IMR-90 (cell line): ENCODE data around the gene SF3B3. TPM values are rescaled to one million over a fixed set of nuclear protein-coding genes. Genes with fewer than 3 reads are reported as not detected.

ENCODE experiments used
- ATAC-seq: fragments of 200-7000 bp; cut with Tn5 transposase; 2 replicates; pipeline ENCODE4 v1.9.1; 2020; ENCODE audit warnings: low read depth, mild to moderate bottlenecking, moderate library complexity
- BruUV-seq: library from RNA; stranded (reverse); fragments of 400-500 nt; replicated peaks from 2 replicates; lab custom pipeline; 2021; lab: Mats Ljungman, UMichigan
- CTCF ChIA-PET: fragments of 300-600 bp; formaldehyde crosslinking; extraction: SDS; loops from one replicate; lab custom pipeline; 2021; ENCODE audit warnings: antibody characterized with exemption; lab: Yijun Ruan, JAX
- POLR2A ChIA-PET: fragments of 300-600 bp; sonication (Branson Sonifier 250); formaldehyde crosslinking; loops from one replicate; lab custom pipeline; 2022; ENCODE audit warnings: antibody characterized with exemption; ENCODE audit not compliant: unreplicated experiment; lab: Charles Lee
- DNase-seq: peaks from one replicate; pipeline ENCODE4 v3.0.0; 2013
- H2AFZ ChIP-seq: replicated peaks from 2 replicates; pipeline ENCODE3; 2013; ENCODE audit warnings: low read length, mild to moderate bottlenecking; ENCODE audit not compliant: poor library complexity
- H2AK5ac ChIP-seq: 2 replicates; pipeline ENCODE4 v1.6.1; 2013; ENCODE audit warnings: low read depth, low read length, inconsistent platforms
- H2AK9ac ChIP-seq: replicated peaks from 2 replicates; pipeline ENCODE3; 2013; ENCODE audit warnings: mild to moderate bottlenecking, low read depth, low read length, moderate library complexity; ENCODE audit not compliant: poor library complexity
- H2BK120ac ChIP-seq: 2 replicates; pipeline ENCODE4 v1.6.1; 2013; ENCODE audit warnings: low read depth, low read length, inconsistent platforms
- H2BK15ac ChIP-seq: 3 replicates; pipeline ENCODE4 v1.6.1; 2013; ENCODE audit warnings: low read depth, low read length, inconsistent platforms
- H2BK20ac ChIP-seq: 2 replicates; pipeline ENCODE4 v1.6.1; 2013; ENCODE audit warnings: low read depth, mild to moderate bottlenecking, inconsistent platforms, low read length, moderate library complexity
- H2BK5ac ChIP-seq: 2 replicates; pipeline ENCODE4 v1.6.1; 2013; ENCODE audit warnings: mild to moderate bottlenecking, low read depth, low read length, inconsistent platforms; ENCODE audit not compliant: poor library complexity, severe bottlenecking
- H3K14ac ChIP-seq: replicated peaks from 2 replicates; pipeline ENCODE4 v1.6.1; 2013; ENCODE audit warnings: low read depth, low read length, inconsistent platforms
- H3K18ac ChIP-seq: 2 replicates; pipeline ENCODE4 v1.6.1; 2013; ENCODE audit warnings: low read depth, low read length, control low read depth
- H3K23ac ChIP-seq: 2 replicates; pipeline ENCODE4 v1.6.1; 2013; ENCODE audit warnings: low read depth, low read length, inconsistent platforms
- H3K27ac ChIP-seq: 2 replicates; pipeline ENCODE4 v1.5.1; 2013; ENCODE audit warnings: mild to moderate bottlenecking, control low read depth, low read length; ENCODE audit not compliant: insufficient read depth
- H3K27me3 ChIP-seq: 2 replicates; pipeline ENCODE4 v1.6.1; 2013; ENCODE audit warnings: low read length; ENCODE audit not compliant: control insufficient read depth, insufficient read depth
- H3K36me3 ChIP-seq: 2 replicates; pipeline ENCODE4 v1.6.1; 2013; ENCODE audit warnings: low read length, mixed read lengths; ENCODE audit not compliant: control insufficient read depth, insufficient read depth
- H3K4ac ChIP-seq: 2 replicates; pipeline ENCODE4 v1.6.1; 2013; ENCODE audit warnings: low read depth, low read length, inconsistent platforms
- H3K4me1 ChIP-seq: 2 replicates; pipeline ENCODE4 v1.6.1; 2013; ENCODE audit warnings: low read length, mixed read lengths; ENCODE audit not compliant: control insufficient read depth, insufficient read depth
- H3K4me2 ChIP-seq: 2 replicates; pipeline ENCODE4 v1.6.1; 2013; ENCODE audit warnings: low read depth, mild to moderate bottlenecking, control low read depth, low read length, moderate library complexity
- H3K4me3 ChIP-seq: 2 replicates; pipeline ENCODE4 v1.5.1; 2013; ENCODE audit warnings: low read depth, mild to moderate bottlenecking, control low read depth, low read length, moderate library complexity; ENCODE audit not compliant: insufficient read depth
- H3K56ac ChIP-seq: 2 replicates; pipeline ENCODE4 v1.6.1; 2013; ENCODE audit warnings: low read length, inconsistent platforms; ENCODE audit not compliant: insufficient read depth; ENCODE audit errors: extremely low read depth
- H3K79me1 ChIP-seq, 2 experiments: 2 replicates each; pipeline ENCODE4 v1.6.1; 2013; ENCODE audit warnings: low read length in 2 of 2, inconsistent platforms in 1 of 2, low read depth in 1 of 2
- H3K9ac ChIP-seq: 2 replicates; pipeline ENCODE4 v1.6.1; 2013; ENCODE audit warnings: low read depth, low read length, control low read depth
- H3K9me1 ChIP-seq: 2 replicates; pipeline ENCODE4 v1.6.1; 2013; ENCODE audit warnings: low read length, inconsistent platforms; ENCODE audit not compliant: insufficient read depth
- H3K9me3 ChIP-seq: 2 replicates; pipeline ENCODE4 v1.6.1; 2013; ENCODE audit warnings: low read length; ENCODE audit not compliant: control insufficient read depth, insufficient read depth
- H4K20me1 ChIP-seq: 2 replicates; pipeline ENCODE4 v1.6.1; 2013; ENCODE audit warnings: low read length, inconsistent platforms; ENCODE audit not compliant: insufficient read depth
- H4K5ac ChIP-seq: 2 replicates; pipeline ENCODE4 v1.6.1; 2013; ENCODE audit warnings: mild to moderate bottlenecking, low read depth, low read length, control low read depth
- H4K8ac ChIP-seq, 2 experiments: 2 replicates each; pipeline ENCODE4 v1.6.1; 2013; ENCODE audit warnings: low read depth in 2 of 2, low read length in 2 of 2, control low read depth in 1 of 2, inconsistent platforms in 1 of 2
- H4K91ac ChIP-seq: 2 replicates; pipeline ENCODE4 v1.6.1; 2013; ENCODE audit warnings: low read depth, low read length, inconsistent platforms; ENCODE audit not compliant: insufficient read depth
- BHLHE40 ChIP-seq: fragments of 150-350 bp; IDR thresholded peaks from 2 replicates; pipeline ENCODE4 v1.6.1; 2016; ENCODE audit warnings: mild to moderate bottlenecking, low read depth, low read length
- CEBPB ChIP-seq: IDR thresholded peaks from 2 replicates; pipeline ENCODE4 v1.6.1; 2012; ENCODE audit warnings: low read depth, low read length, improper control_type of control experiment
- CHD1 ChIP-seq: IDR thresholded peaks from 2 replicates; pipeline ENCODE4 v1.6.1; 2012; ENCODE audit warnings: low read depth, low read length, improper control_type of control experiment
- CTCF ChIP-seq: conservative IDR thresholded peaks from 2 replicates; pipeline ENCODE4 v1.5.1; 2012; ENCODE audit warnings: mild to moderate bottlenecking, low read depth, low read length, improper control_type of control experiment
- FOS ChIP-seq: fragments of 150-350 bp; IDR thresholded peaks from 2 replicates; pipeline ENCODE4 v1.6.1; 2016; ENCODE audit warnings: low read depth, low read length
- MAFK ChIP-seq: IDR thresholded peaks from 2 replicates; pipeline ENCODE4 v1.6.1; 2012; ENCODE audit warnings: low read depth, low read length, improper control_type of control experiment
- MAZ ChIP-seq: IDR thresholded peaks from 2 replicates; pipeline ENCODE4 v1.6.1; 2012; ENCODE audit warnings: low read depth, mild to moderate bottlenecking, low read length, improper control_type of control experiment, moderate library complexity, borderline replicate concordance
- MXI1 ChIP-seq: IDR thresholded peaks from 2 replicates; pipeline ENCODE4 v1.6.1; 2012; ENCODE audit warnings: low read depth, mild to moderate bottlenecking, low read length, moderate library complexity, borderline replicate concordance
- NFE2L2 ChIP-seq: fragments of 150-350 bp; IDR thresholded peaks from 2 replicates; pipeline ENCODE4 v1.6.1; 2016; ENCODE audit warnings: low read depth, mild to moderate bottlenecking, low read length
- POLR2A ChIP-seq: IDR thresholded peaks from 2 replicates; pipeline ENCODE4 v1.6.1; 2012; ENCODE audit warnings: mild to moderate bottlenecking, low read depth, low read length
- RAD21 ChIP-seq: IDR thresholded peaks from 2 replicates; pipeline ENCODE4 v1.6.1; 2012; ENCODE audit warnings: low read length, improper control_type of control experiment
- RCOR1 ChIP-seq: IDR thresholded peaks from 2 replicates; pipeline ENCODE4 v1.6.1; 2012; ENCODE audit warnings: mild to moderate bottlenecking, low read length, improper control_type of control experiment; ENCODE audit not compliant: insufficient replicate concordance
- SMC3 ChIP-seq: fragments of 150-350 bp; IDR thresholded peaks from 2 replicates; pipeline ENCODE4 v1.6.1; 2016; ENCODE audit warnings: low read depth, mild to moderate bottlenecking, antibody characterized with exemption, low read length, moderate library complexity
- USF2 ChIP-seq: fragments of 150-350 bp; IDR thresholded peaks from 2 replicates; pipeline ENCODE4 v1.6.1; 2017; ENCODE audit warnings: mild to moderate bottlenecking, antibody characterized with exemption, low read length, low read depth
- WGBS, 2 experiments: methylation state at CpG; one replicate each; pipeline versions ENCODE4 v1.1.5 to v1.1.7; 2013; ENCODE audit warnings: missing lambda C conversion rate in 2 of 2; ENCODE audit not compliant: insufficient read length in 1 of 2; ENCODE audit errors: extremely low coverage in 2 of 2; 5-methylcytosine and 5-hydroxymethylcytosine counted together
- dilution Hi-C: fragments of 300-500 bp; cut with HindIII; formaldehyde crosslinking; loops from one replicate; pipeline ENCODE4 v1.14.3; 2018; ENCODE audit warnings: low sequenced_read_pairs; ENCODE audit not compliant: unreplicated experiment
- in situ Hi-C: fragments of 300-500 bp; cut with MboI; formaldehyde crosslinking; loops from 3 replicates; pipeline ENCODE4 v1.14.3; 2019; ENCODE audit warnings: low sequenced_read_pairs, inconsistent platforms, mixed read lengths
- intact Hi-C: fragments of 100-400 bp; cut with micrococcal nuclease; formaldehyde crosslinking; loops from 2 replicates; pipeline ENCODE4 v1.10.0; 2022
- polyA plus RNA-seq, 3 experiments: library from polyadenylated mRNA; depleted of rRNA; stranded (reverse); fragments of >200 nt; gene quantifications; 2 replicates each; pipeline ENCODE4 v1.2.3, GENCODE V29; 2012; ENCODE audit warnings: low replicate concordance in 1 of 3
- total RNA-seq: library from RNA; depleted of rRNA; stranded (reverse); fragments of >200 nt; gene quantifications from 2 replicates; pipeline ENCODE4 v1.2.3, GENCODE V29; 2012
- TF ChIP-seq, protein P1 (sequence below): fragments of 150-350 bp; IDR thresholded peaks from 2 replicates; pipeline ENCODE4 v1.6.1; 2016; ENCODE audit warnings: low read depth, mild to moderate bottlenecking, low read length, moderate library complexity, borderline replicate concordance

The SF3B3 gene
- total and polyA plus RNA-seq, 2 of the 4 experiments (the other 2 are of a cell fraction), result 97.9 to 134 TPM

- Histone ChIP-seq H3K27ac (no peak overlapping the region), H4K20me1 (no peaks in the 10 kb centered on the region), H3K9ac (no peak overlapping the region), H2BK120ac (no peak overlapping the region), H4K5ac (no peak overlapping the region), H3K14ac (no peak overlapping the region), H2BK20ac (no peak overlapping the region), H3K18ac (no peak overlapping the region), H3K9me1 (no peaks in the 10 kb centered on the region), H3K4me2 (no peak overlapping the region), H3K36me3 (no peaks in the 10 kb centered on the region), H4K8ac (no peak overlapping the region), H2AFZ (peak overlapping the region; percentile 48), H3K9me3 (no peaks in the 10 kb centered on the region), H3K4me3 (no peak overlapping the region), H2AK9ac (no peak overlapping the region), H2BK5ac (no peak overlapping the region), H3K56ac (no peak overlapping the region), H3K4me1 (no peaks in the 10 kb centered on the region; the same call in 1 of the 2 replicates), H3K27me3 (peaks cover 5% of the 10 kb centered on the region), H2AK5ac (no peak overlapping the region), H4K91ac (no peak overlapping the region), H3K79me1 (no peaks in the 10 kb centered on the region), H2BK15ac (no peak overlapping the region), H3K4ac (no peak overlapping the region), H3K23ac (no peak overlapping the region)
- TF ChIP-seq MAFK (no peak), CTCF (no peak), CEBPB (no peak), RAD21 (no peak), FOS (no peak), MAZ (no peak), SMC3 (no peak), BHLHE40 (no peak), NFE2L2 (no peak), USF2 (no peak), POLR2A (no peak), MXI1 (no peak), RCOR1 (no peak), CHD1 (no peak)
- TF ChIP-seq, protein P1, sequence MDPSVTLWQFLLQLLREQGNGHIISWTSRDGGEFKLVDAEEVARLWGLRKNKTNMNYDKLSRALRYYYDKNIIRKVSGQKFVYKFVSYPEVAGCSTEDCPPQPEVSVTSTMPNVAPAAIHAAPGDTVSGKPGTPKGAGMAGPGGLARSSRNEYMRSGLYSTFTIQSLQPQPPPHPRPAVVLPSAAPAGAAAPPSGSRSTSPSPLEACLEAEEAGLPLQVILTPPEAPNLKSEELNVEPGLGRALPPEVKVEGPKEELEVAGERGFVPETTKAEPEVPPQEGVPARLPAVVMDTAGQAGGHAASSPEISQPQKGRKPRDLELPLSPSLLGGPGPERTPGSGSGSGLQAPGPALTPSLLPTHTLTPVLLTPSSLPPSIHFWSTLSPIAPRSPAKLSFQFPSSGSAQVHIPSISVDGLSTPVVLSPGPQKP, result no peak
- in situ Hi-C loops (no loop called here), dilution Hi-C loops (no loop called here), intact Hi-C loops (no loop called here)
- ATAC-seq (no peak), DNase-seq (no peak)
- ChIA-PET POLR2A (no interaction called here), CTCF (no interaction called here)
- 54% methylated on average over 3 of the region's 3 CpGs; no CpG with 5 or more reads in 1 of the 2 experiments for WGBS, 2 experiments
- no TSS peak for BruUV-seq
Observed at GRCh38 chr16:70600730-70601129, 77.1 kb downstream of the SF3B3 start.
